HG03025 (cell line): ENCODE data around the gene CORIN.
"Not testable (repeated sequence)": the region's sequence is repeated elsewhere in the genome, so short reads cannot be mapped to it uniquely, and the experiment has no call there.

Source experiments
- ATAC-seq: cut with Tn5 transposase; IDR thresholded peaks from one replicate; pipeline ENCODE4 v1.9.1; 2021; ENCODE audit warnings: mild to moderate bottlenecking, moderate library complexity; ENCODE audit not compliant: unreplicated experiment, low FRiP score

CORIN gene

GRCh38 chr4:47731182-47731581, 106.7 kb downstream of the CORIN start:
- no peak for ATAC-seq

- no peak for ATAC-seq
Observed at GRCh38 chr4:47729131-47729680, 108.7 kb downstream of the CORIN start.

GRCh38 chr4:47721892-47722575, 115.8 kb downstream of the CORIN start:
- ATAC-seq = no peak

DNA sequence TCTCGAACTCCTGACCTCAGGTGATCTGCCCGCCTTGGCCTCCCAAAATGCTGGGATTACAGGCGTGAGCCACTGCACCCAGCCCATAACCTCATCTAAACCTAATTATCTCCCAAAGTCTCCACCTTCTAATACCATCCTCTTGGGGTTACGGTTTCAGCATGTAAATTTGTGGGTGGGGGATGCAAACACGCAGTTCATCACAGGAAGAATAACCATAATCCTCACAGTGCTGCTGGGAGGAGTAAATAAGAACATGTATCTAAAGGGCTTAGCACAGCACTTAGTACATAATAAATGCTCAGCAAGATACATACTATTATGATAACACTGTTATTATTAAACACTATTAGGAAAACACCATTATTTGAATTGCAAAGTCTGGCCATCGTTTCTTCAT, 116.4 kb downstream of the CORIN start:
- ATAC-seq = no peak

GRCh38 chr4:47720787-47721186, 117.1 kb downstream of the CORIN start:
- no peak for ATAC-seq

DNA sequence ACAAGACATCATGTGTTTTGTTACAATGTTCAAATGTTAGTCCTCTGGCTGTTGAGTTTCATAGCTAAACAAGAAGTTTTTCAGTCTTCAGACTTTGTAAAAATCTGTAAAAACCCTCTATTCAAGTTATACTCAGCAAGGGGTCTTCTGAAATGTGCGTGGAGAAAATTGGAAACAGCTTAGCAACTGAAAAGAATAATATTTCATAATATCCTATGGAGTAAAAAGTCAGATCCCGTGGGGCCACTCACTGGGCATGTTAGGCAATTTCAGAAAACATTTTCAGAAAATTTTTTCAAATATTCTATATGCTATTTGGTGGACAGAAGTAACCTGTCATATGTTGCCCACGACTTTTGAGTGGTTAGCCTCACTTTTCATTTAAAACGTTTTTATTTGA, 118.3 kb downstream of the CORIN start:
- ATAC-seq = no peak

DNA sequence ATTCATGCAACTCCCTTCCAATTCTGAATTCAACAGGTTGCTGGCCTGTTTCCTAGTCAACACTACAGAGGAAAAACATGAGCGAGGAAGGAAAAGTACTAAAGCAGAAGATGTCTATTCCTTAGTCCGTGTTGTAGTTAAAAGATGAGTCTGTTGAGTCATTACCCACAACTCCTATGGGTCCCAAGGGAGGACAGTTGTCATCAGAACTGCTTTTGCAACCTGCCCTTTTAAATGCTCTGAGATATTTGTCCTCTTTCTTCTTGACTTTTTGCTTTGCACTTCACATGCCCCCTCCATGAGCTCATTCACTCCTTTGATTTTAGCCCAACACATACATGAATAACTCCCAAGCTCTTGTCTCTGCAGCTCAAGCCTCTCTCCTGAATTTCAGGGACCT, 119.2 kb downstream of the CORIN start:
- no peak for ATAC-seq

DNA sequence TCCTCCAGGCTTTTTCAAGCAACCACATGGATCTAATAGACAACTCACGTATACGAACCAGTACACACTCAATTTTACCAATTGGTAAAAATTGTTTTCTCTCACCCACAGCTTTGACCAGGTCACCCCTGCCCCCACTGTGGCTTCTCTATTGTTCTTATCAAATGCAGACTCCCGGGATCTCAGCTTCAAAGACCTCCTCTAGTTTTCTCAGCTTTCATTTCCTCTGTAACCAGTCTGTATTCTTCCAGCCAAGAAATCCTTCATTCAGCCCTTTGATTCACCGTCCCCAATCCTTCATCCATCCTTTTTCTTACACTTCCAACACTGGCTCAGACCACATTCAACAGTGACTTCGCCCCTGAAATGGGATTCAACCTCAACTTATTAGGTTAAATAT, 120.7 kb downstream of the CORIN start:
- ATAC-seq = no peak

- ATAC-seq = no peak
Observed at GRCh38 chr4:47715716-47716416, 122.0 kb downstream of the CORIN start.

DNA sequence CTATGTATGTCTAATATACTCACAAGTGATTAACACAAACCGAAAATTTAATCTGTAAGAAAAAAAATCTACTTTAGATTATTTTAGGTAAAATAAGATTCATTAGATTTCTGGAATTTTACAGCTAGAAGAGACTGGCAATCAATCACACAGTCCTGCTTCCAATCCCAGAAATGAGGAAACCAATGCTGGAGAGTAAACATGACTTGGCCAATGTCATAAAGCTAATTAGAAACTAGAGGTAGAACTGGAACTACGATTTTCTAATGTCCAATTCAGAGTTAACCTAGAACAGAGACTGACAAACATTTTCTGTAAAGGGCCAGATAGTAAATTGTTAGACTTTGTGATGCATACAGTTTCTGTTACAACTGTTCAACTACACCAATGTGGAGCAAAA, 123.6 kb downstream of the CORIN start:
- no peak for ATAC-seq

DNA sequence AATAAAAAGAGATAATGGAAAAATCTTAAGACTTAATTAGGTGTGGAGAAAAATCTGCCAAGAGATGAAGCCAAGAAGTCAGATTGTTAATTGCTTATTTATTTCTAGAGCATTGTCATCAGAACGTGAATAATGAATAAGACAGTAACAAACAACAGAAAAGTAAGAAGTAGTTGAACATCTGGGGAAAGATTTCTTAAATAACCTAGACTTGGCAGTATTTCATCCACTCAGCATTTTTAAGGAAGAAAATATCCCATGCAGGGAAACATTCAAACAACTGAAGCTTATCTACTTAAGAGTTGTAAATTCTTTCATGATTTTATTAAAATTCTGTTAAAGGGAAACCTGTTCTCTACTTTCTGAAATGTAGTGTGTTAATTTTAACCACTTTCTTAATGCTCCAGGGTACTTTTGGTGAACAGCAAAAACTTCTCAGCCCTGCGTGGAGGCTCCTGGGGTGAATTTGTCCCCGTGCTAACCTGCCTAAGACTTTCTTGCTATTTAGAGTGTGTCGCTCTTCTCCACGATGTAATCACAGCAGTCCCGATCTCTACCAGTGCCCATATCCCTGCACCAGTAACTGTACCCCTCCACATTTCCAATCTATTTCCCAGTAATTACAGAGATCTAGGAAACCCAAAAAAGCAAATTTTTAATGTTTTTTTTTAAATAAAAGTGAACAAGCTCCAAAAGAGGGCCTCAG, 124.6 kb downstream of the CORIN start:
- ATAC-seq = no peak

DNA sequence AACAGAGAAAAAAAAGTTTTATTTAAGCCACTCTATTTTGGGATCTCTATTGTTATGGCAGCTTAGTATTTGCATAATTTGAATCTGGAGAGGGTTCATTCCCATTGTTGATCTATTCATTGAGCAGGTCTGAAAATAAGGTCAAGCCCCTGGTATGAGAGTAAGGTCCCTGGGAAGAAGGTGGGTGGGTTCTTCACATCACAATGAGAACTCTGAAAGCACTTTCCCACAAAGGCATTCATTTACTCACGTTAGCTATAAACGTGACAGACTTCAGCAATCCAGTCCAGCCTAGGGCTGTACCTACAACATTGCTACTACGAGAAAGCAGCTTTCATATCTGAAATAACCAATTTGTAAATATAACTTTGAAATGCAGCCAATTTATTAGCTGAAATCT, 126.2 kb downstream of the CORIN start:
- no peak for ATAC-seq

- no peak for ATAC-seq
Observed at GRCh38 chr4:47711183-47711582, 126.7 kb downstream of the CORIN start.

GRCh38 chr4:47706352-47706751, 131.5 kb downstream of the CORIN start:
- not testable (repeated sequence) for ATAC-seq

DNA sequence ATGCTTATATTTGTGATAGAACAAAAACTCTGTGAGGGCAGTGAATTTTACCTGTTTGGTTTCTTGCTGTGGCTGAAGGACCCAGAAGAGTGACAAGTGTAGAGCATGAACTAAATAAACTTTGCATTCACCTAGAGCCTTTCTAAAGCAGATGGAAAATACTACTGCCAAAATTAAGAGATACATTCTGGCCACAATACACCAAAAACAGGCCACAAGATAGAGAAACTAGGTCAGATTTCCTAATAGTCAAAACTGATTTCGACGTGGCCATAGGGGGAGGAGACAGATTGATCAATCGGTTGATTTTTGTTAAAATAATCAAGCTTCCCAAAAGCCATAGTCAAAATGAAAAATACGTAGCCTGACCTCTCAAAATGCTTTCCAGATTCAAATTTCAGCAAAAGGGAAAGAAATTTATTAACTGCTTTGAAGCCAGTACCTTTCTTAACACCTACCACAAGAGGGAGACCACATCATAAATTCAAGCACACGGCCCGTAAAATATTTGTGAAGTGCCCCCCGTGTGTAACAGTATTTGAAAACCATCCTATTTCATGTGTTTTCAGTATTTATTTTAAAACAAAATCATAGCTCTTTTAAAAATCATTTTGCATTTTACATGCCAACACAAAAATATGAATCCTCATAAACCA, 132.4 kb downstream of the CORIN start:
- no peak for ATAC-seq

DNA sequence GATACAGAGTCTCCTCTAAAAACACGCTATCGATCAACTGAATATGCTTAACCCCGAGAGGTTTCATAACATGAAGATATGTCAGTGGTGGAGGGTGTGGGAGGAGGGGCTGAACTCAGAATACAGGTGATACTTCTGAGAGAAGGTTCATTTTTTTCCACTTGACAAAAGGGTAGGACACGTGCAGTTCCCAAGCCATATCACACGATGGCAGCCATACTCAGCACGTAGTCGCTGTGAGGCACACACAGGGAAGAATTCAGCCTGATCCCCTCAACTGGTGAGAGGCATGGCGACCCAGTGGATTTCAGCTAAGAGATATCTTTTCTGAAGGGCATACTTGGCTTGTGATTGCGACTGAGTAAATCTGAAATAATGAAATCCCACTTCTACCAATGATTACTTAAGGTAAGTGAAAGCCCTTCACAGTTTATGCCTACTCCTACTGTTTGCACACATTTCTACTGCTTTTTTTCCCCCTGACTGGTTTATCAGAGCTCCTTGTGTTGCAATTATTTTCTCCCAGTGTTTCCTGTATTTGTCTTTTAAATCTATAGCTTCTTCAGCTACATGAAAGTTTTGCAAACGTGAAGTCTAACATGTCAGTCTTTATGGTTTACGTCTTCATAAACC, 133.1 kb downstream of the CORIN start:
- no peak for ATAC-seq

GRCh38 chr4:47703956-47704355, 133.9 kb downstream of the CORIN start:
- ATAC-seq = no peak

- ATAC-seq = no peak
Observed at GRCh38 chr4:47703008-47703407, 134.9 kb downstream of the CORIN start.

- ATAC-seq = no peak
Observed at GRCh38 chr4:47701286-47701685, 136.6 kb downstream of the CORIN start.

DNA sequence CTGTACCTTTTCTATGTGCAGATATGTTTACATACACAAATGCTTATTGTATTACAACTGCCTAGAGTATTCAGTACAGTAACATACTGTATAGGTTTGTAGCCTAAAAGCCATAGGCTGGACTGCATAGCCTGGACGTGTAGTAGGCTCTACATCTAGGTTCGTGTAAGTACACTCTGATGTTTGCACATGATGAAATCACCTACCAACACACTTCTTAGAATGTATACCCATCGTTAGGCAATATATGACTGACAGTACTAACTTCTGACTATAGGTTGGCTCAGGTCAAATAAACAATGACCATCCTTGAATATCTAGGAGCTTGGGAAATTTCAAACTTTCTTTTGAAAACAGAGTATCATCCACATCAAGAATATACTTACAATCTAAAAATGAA, 139.0 kb downstream of the CORIN start:
- no peak for ATAC-seq
